Body of pancreas (tissue), 4 donors: ENCODE data around the gene CELF1. TPM values are rescaled to one million over a fixed set of nuclear protein-coding genes. Genes with fewer than 3 reads are reported as not detected.

Experiments used
- ATAC-seq: fragments of 150-250 bp; one replicate; pipeline ENCODE4 v1.9.1; 2016
- DNase-seq, 4 donors: peaks; one replicate each; pipeline ENCODE4 v3.0.0-alpha.2; 2019
- H3K27ac ChIP-seq, 4 donors: fragments of 200-600 bp; sonication (generic); 1 replicate in 3 of 4; 2 replicates in 1 of 4; pipeline versions ENCODE4 v1.5.1 to v1.6.1; 2016 to 2019; ENCODE audit warnings: mild to moderate bottlenecking in 1 of 4, mixed read lengths in 1 of 4, moderate library complexity in 1 of 4
- H3K27me3 ChIP-seq, 2 donors: fragments of 200-600 bp; sonication (generic); one replicate each; pipeline ENCODE4 v1.6.0; 2016; ENCODE audit warnings: mild to moderate bottlenecking in 1 of 2
- H3K36me3 ChIP-seq, 2 donors: fragments of 200-600 bp; sonication (generic); replicated peaks in 1 of 2; 2 replicates each; pipeline ENCODE4 v1.5.1; 2016; ENCODE audit warnings: low read depth in 2 of 2; ENCODE audit not compliant: insufficient read depth in 1 of 2
- H3K4me1 ChIP-seq: fragments of 200-600 bp; sonication (generic); one replicate; pipeline ENCODE4 v1.6.0; 2016
- H3K4me3 ChIP-seq, 2 donors: fragments of 200-600 bp; sonication (generic); 1 replicate in 1 of 2; 2 replicates in 1 of 2; pipeline ENCODE4 v1.5.1; 2016 to 2019
- H3K9me3 ChIP-seq, 3 donors: fragments of 200-600 bp; sonication (generic); 1 replicate in 2 of 3; 2 replicates in 1 of 3; pipeline ENCODE4 v1.5.1; 2016
- CTCF ChIP-seq, 7 experiments: fragments of 450-650 bp in 4 of 7; fragments of 200-600 bp in 3 of 7; sonication (generic) in 3 of 7; IDR thresholded peaks; one replicate each; pipeline ENCODE4 v1.5.1; 2016 to 2019; ENCODE audit warnings: antibody characterized with exemption in 7 of 7
- POLR2A ChIP-seq, 3 donors: fragments of 450-650 bp; IDR thresholded peaks; one replicate each; pipeline ENCODE4 v1.6.1; 2016; ENCODE audit warnings: antibody characterized with exemption in 3 of 3, mild to moderate bottlenecking in 2 of 3
- WGBS, 2 donors: methylation state at CpG; one replicate each; pipeline ENCODE4 v1.1.5; 2017; 5-methylcytosine and 5-hydroxymethylcytosine counted together
- intact Hi-C: fragments of 100-400 bp; cut with DNase I; formaldehyde crosslinking; loops from one replicate; pipeline ENCODE4 v1.15.1; 2023
- total RNA-seq, 2 donors: library from RNA; depleted of rRNA; stranded (reverse); fragments of >200 nt; gene quantifications; one replicate each; pipeline ENCODE4 v1.1.0, GENCODE V29; 2016

The CELF1 gene
- total RNA-seq, 2 donors from 2014 or later: 56.0 to 86.0 TPM

- Histone ChIP-seq H3K27me3 (no peaks in the 10 kb centered on the region), H3K36me3 (no peaks in the 10 kb centered on the region), H3K4me1 (peaks cover 17% of the 10 kb centered on the region), H3K4me3 (no peak overlapping the region), H3K27ac (no peak overlapping the region), H3K9me3 (no peaks in the 10 kb centered on the region)
- TF ChIP-seq CTCF (IDR thresholded peaks at IDR 0.05) (no peak), POLR2A (IDR thresholded peaks at IDR 0.05) (no peak)
- DNase-seq: no peak
- intact Hi-C loops: no loop called here
- ATAC-seq: no peak
- WGBS, 2 donors: 96 to 97% methylated on average over 3 of the region's 3 CpGs
Measured at GRCh38 chr11:47498149-47498548, 54.8 kb downstream of the CELF1 start.

GRCh38 chr11:47496808-47497207 lies 56.1 kb downstream of the CELF1 start:
- Histone ChIP-seq H3K27me3 (no peaks in the 10 kb centered on the region), H3K36me3 (no peaks in the 10 kb centered on the region), H3K4me3 (no peak overlapping the region), H3K9me3 (no peaks in the 10 kb centered on the region), H3K27ac (no peak overlapping the region), H3K4me1 (peaks cover 17% of the 10 kb centered on the region)
- intact Hi-C loops: no loop called here
- TF ChIP-seq CTCF (IDR thresholded peaks at IDR 0.05) (no peak), POLR2A (IDR thresholded peaks at IDR 0.05) (no peak)
- ATAC-seq: no peak
- no peak for DNase-seq

GRCh38 chr11:47495856-47496217 lies 57.1 kb downstream of the CELF1 start:
- no peak for ATAC-seq
- Histone ChIP-seq H3K36me3 (no peaks in the 10 kb centered on the region), H3K27ac (no peak overlapping the region), H3K4me1 (peaks cover 17% of the 10 kb centered on the region), H3K4me3 (no peak overlapping the region), H3K27me3 (no peaks in the 10 kb centered on the region), H3K9me3 (no peaks in the 10 kb centered on the region)
- no peak for DNase-seq
- WGBS, 2 donors: 64 to 75% methylated on average over 1 of the region's 1 CpG
- intact Hi-C loops: no loop called here
- TF ChIP-seq CTCF (IDR thresholded peaks at IDR 0.05) (no peak), POLR2A (IDR thresholded peaks at IDR 0.05) (no peak)

GRCh38 chr11:47495011-47495855 lies 57.7 kb downstream of the CELF1 start:
- H3K27me3 ChIP-seq: no peaks in the 10 kb centered on the region
- intact Hi-C loops: no loop called here
- H3K4me3 ChIP-seq: no peak overlapping the region
- no peaks in the 10 kb centered on the region for H3K36me3 ChIP-seq
- ATAC-seq: no peak
- 75 to 86% methylated on average over 4 of the region's 4 CpGs for WGBS, 2 donors
- no peak for TF ChIP-seq CTCF (IDR thresholded peaks at IDR 0.05)
- TF ChIP-seq POLR2A (IDR thresholded peaks at IDR 0.05): no peak
- peaks cover 17% of the 10 kb centered on the region for H3K4me1 ChIP-seq
- H3K27ac ChIP-seq: no peak overlapping the region
- DNase-seq: no peak
- no peaks in the 10 kb centered on the region for H3K9me3 ChIP-seq

GRCh38 chr11:47489395-47489755 lies 63.6 kb downstream of the CELF1 start:
- no peak for TF ChIP-seq CTCF (IDR thresholded peaks at IDR 0.05)
- no peak for TF ChIP-seq POLR2A (IDR thresholded peaks at IDR 0.05)
- DNase-seq (no peak), ATAC-seq (no peak)
- WGBS, 2 donors: 70% methylated on average over 2 of the region's 2 CpGs
- Histone ChIP-seq H3K4me1 (peaks cover 21% of the 10 kb centered on the region), H3K27me3 (no peaks in the 10 kb centered on the region), H3K4me3 (no peak overlapping the region), H3K27ac (peak overlapping the region in 1 of 4 donors; percentile 38), H3K9me3 (no peaks in the 10 kb centered on the region), H3K36me3 (peaks cover 0 to 15% of the 10 kb centered on the region in 2 donors)
- intact Hi-C loops: no loop called here
